HL-60 (cell line): Measurements from ENCODE around the gene DMGDH.

Experiments
- DNase-seq, 2 experiments: peaks; one replicate each; pipeline ENCODE4 v3.0.0-alpha.2; 2010 to 2020; ENCODE audit warnings: low read depth in 1 of 2, low spot score in 1 of 2
- H3K27ac ChIP-seq: fragments of 250-450 bp; sonication (Bioruptor Pico); replicated peaks from 2 replicates; pipeline ENCODE4 v1.5.1; 2020; ENCODE audit warnings: mild to moderate bottlenecking, moderate library complexity
- H3K27me3 ChIP-seq: fragments of 250-450 bp; sonication (Bioruptor Pico); 2 replicates; pipeline ENCODE4 v1.5.1; 2021; ENCODE audit warnings: mild to moderate bottlenecking, moderate library complexity; ENCODE audit not compliant: insufficient read depth, poor library complexity, severe bottlenecking
- H3K4me3 ChIP-seq: replicated peaks from 2 replicates; pipeline ENCODE4 v1.5.1; 2011; ENCODE audit warnings: mild to moderate bottlenecking, control low read depth, low read length; ENCODE audit not compliant: insufficient read depth
- GABPA ChIP-seq: IDR thresholded peaks from 2 replicates; pipeline ENCODE4 v1.6.1; 2012; ENCODE audit warnings: low read depth
- POLR2AphosphoS5 ChIP-seq: IDR thresholded peaks from 2 replicates; pipeline ENCODE4 v1.6.1; 2012; ENCODE audit warnings: low read depth
- SPI1 ChIP-seq: IDR thresholded peaks from 2 replicates; pipeline ENCODE4 v1.6.1; 2012; ENCODE audit warnings: low read depth, mild to moderate bottlenecking, borderline replicate concordance
- TF ChIP-seq, protein P1 (sequence below): IDR thresholded peaks from 2 replicates; pipeline ENCODE4 v1.6.1; 2012; ENCODE audit warnings: low read depth; ENCODE audit not compliant: insufficient replicate concordance
- TF ChIP-seq, protein P2 (sequence below): IDR thresholded peaks from one replicate; pipeline ENCODE4 v1.5.1; 2011; ENCODE audit warnings: low read length, control low read depth, inconsistent platforms; ENCODE audit not compliant: insufficient read depth

Gene DMGDH

DNA sequence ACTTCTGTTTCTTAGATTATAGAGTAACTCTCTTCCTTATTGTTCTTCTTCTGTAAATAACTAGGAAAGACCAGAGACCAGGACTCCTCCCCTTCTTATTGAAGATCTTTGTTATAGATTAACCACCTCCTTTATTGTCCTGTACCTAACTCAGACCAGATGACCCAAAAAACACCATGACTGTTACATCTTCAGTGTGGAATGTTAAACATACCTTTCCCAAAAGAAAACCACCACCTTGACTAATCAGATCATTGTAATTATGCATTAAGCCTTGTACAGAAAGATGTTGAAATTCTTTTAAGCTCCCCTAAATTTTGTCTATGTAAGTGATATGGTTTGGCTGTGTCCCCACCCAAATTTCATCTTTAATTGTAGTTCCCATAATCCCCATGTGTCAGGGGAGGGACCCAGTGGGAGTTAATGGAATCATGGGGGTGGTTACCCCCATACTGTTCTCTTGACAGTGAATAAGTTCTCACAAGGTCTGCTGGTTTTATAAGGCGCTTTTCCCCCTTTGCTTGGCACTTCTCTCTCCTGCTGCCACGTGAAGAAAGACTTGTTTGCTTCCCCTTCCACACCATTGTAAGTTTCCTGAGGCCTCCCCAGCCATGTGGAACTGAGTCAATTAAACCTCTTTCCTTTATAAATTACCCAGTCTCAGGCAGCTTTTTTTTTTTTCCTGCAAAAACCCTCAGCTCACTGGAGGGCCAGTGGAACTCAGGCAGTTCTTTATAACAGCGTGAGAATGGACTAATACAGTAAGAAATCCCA, 110.6 kb downstream of the DMGDH start:
- no peaks in the 10 kb centered on the region for H3K27me3 ChIP-seq
- H3K4me3 ChIP-seq: no peak overlapping the region
- TF ChIP-seq, protein P1, sequence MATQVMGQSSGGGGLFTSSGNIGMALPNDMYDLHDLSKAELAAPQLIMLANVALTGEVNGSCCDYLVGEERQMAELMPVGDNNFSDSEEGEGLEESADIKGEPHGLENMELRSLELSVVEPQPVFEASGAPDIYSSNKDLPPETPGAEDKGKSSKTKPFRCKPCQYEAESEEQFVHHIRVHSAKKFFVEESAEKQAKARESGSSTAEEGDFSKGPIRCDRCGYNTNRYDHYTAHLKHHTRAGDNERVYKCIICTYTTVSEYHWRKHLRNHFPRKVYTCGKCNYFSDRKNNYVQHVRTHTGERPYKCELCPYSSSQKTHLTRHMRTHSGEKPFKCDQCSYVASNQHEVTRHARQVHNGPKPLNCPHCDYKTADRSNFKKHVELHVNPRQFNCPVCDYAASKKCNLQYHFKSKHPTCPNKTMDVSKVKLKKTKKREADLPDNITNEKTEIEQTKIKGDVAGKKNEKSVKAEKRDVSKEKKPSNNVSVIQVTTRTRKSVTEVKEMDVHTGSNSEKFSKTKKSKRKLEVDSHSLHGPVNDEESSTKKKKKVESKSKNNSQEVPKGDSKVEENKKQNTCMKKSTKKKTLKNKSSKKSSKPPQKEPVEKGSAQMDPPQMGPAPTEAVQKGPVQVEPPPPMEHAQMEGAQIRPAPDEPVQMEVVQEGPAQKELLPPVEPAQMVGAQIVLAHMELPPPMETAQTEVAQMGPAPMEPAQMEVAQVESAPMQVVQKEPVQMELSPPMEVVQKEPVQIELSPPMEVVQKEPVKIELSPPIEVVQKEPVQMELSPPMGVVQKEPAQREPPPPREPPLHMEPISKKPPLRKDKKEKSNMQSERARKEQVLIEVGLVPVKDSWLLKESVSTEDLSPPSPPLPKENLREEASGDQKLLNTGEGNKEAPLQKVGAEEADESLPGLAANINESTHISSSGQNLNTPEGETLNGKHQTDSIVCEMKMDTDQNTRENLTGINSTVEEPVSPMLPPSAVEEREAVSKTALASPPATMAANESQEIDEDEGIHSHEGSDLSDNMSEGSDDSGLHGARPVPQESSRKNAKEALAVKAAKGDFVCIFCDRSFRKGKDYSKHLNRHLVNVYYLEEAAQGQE: no peak
- TF ChIP-seq SPI1: no peak
- no peak for TF ChIP-seq POLR2AphosphoS5
- TF ChIP-seq, protein P2, sequence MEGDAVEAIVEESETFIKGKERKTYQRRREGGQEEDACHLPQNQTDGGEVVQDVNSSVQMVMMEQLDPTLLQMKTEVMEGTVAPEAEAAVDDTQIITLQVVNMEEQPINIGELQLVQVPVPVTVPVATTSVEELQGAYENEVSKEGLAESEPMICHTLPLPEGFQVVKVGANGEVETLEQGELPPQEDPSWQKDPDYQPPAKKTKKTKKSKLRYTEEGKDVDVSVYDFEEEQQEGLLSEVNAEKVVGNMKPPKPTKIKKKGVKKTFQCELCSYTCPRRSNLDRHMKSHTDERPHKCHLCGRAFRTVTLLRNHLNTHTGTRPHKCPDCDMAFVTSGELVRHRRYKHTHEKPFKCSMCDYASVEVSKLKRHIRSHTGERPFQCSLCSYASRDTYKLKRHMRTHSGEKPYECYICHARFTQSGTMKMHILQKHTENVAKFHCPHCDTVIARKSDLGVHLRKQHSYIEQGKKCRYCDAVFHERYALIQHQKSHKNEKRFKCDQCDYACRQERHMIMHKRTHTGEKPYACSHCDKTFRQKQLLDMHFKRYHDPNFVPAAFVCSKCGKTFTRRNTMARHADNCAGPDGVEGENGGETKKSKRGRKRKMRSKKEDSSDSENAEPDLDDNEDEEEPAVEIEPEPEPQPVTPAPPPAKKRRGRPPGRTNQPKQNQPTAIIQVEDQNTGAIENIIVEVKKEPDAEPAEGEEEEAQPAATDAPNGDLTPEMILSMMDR: no peak
- TF ChIP-seq GABPA: no peak
- H3K27ac ChIP-seq: no peak overlapping the region
- DNase-seq: peak in 1 of 2 experiments; percentile 24

DNA sequence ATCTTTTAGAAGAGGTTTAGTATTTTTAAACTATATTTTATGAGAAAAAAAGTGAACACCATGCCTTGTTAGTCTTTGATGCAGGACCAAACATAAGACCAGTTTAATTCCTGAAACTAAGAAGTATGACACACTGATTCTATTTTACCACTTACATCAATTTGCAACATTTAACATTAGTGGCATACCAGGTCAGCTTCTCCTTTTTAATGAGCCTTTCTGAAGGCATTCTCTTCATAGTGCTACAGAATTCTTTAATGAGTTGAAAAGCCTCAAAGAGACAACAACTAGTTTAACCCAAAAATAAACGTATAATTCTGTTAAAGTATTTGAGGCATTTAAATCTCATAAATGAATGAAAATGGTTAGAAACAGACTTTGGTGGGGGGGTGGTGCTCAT, 112.6 kb downstream of the DMGDH start:
- no peak for DNase-seq
- Histone ChIP-seq H3K27me3 (no peaks in the 10 kb centered on the region), H3K27ac (no peak overlapping the region), H3K4me3 (no peak overlapping the region)
- TF ChIP-seq, protein P2: no peak
- TF ChIP-seq POLR2AphosphoS5: no peak
- TF ChIP-seq, protein P1: no peak
- no peak for TF ChIP-seq SPI1

DNA sequence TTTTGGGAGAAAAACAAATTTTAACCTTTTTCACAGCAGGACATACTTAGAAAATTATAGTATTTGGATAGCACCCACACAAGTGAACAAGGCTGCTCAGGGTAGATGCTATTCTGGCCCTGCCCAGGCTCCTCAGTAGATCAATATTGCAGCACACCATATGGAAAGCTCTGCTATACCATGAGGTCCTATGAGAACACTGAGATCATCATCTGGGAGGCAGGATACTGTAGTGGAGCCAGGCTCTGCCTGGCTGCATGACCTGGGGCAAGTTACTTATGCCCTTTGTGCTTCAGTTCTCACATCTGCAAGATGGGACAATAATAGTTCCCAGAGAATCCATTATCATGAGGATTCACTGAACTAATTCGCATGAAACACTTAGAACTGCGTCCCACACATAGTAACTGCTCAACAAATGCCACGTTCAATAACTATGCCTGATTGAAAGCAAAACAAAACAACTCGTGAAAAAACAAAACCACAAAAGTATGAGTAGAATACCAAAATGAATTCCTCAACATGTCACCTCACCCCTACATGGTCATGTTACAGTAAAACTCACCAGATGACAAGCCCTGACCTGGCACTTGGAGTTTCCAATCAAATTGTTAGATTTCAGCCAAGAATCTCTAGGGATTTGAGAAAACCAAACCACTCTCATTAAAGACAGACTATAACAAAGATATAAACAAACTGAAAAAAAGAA, 116.2 kb downstream of the DMGDH start:
- Histone ChIP-seq H3K27me3 (no peaks in the 10 kb centered on the region), H3K4me3 (no peak overlapping the region), H3K27ac (no peak overlapping the region)
- no peak for DNase-seq
- TF ChIP-seq, protein P2: no peak
- TF ChIP-seq POLR2AphosphoS5 (no peak), GABPA (no peak), SPI1 (no peak)
- TF ChIP-seq, protein P1: no peak
